ENCODE data around the gene INHBB.

INHBB gene

GRCh38 chr2:120342446-120342845 is 3.5 kb upstream of the INHBB start:
- no peak for DNase-seq (ENCODE audit: low spot score)

- no peak for DNase-seq (ENCODE audit: low spot score)
Measured at GRCh38 chr2:120343100-120343432, 2.9 kb upstream of the INHBB start.

GRCh38 chr2:120343433-120344105 is 2.4 kb upstream of the INHBB start:
- no peak for DNase-seq (ENCODE audit: low spot score)

GRCh38 chr2:120344214-120344975 is 1.5 kb upstream of the INHBB start:
- no peak for DNase-seq (ENCODE audit: low spot score)

- DNase-seq (ENCODE audit: low spot score), result no peak
Measured at GRCh38 chr2:120344976-120345581, 857 bp upstream of the INHBB start.

GRCh38 chr2:120345608-120346007 is 328 bp upstream of the INHBB start:
- DNase-seq (ENCODE audit: low spot score), result no peak

DNA sequence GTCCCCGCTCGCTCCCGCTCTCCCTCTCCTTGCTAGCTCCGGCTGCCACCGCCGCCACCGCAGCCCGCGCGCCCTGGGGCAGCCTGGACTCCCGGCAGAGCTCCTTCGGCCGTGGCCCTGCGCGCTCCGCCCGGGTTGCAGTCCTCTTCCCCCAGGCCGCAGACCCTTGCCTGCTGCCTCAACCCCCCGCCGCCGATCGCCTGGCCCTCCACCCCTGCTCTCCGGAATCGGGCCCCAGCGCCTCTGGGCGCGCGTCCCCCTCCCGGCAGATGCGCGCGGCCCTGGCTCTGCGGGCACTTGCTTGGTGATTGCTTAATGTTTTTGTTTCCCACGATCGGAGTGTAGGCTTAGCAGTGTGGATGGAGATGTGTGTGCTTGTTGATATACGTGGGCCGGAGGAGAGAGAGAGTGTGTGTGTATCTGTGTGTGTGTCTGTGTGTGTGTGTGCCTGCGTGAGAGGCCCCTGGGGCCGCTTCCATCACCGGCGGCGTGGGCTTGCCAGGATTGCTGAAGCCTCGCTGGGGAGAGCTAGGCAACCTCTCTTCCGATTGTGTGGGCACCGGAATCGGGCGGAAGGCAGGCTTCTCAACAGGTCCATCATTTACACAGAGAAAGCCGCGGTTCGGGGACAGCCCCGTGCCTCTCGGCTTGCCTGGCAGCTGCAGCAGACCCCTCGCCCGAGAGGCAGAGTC is 877 bp downstream of the INHBB start:
- no peak for DNase-seq (ENCODE audit: low spot score)

DNA sequence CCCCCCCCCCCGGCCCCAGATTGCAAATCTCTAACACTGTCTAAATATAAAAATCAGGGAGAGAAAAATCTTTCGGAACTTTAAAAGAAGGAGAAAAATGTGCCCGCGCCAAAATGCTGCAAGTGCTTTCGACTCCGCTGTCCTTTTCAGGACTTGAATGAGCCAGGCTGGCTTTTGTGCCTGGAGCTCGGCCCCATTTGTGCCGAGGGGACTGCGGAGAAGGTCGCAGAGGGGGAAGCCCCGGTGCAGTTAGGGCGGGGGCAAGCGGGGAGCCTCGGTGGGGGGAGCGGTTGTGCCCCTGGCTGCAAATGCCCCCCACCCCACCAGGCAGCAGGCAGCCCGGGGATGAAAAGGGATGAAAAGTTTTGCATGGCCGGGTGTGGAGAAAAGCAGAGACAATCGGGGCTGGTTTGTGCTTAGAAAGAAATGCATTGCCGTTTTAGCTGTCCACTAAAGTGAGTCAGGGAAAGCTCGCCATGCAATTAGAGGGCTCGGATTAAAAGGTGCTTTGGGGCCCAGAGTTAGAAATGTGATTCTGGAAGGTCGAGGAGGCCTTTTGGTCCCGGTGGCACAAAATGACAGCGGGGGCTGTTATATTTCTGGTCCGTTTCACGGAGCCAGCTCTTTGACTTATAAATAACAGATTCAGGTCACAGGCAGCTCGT is 1.6 kb downstream of the INHBB start:
- DNase-seq (ENCODE audit: low spot score), result no peak

- no peak for DNase-seq (ENCODE audit: low spot score)
Measured at GRCh38 chr2:120348134-120348736, 2.3 kb downstream of the INHBB start.

DNA sequence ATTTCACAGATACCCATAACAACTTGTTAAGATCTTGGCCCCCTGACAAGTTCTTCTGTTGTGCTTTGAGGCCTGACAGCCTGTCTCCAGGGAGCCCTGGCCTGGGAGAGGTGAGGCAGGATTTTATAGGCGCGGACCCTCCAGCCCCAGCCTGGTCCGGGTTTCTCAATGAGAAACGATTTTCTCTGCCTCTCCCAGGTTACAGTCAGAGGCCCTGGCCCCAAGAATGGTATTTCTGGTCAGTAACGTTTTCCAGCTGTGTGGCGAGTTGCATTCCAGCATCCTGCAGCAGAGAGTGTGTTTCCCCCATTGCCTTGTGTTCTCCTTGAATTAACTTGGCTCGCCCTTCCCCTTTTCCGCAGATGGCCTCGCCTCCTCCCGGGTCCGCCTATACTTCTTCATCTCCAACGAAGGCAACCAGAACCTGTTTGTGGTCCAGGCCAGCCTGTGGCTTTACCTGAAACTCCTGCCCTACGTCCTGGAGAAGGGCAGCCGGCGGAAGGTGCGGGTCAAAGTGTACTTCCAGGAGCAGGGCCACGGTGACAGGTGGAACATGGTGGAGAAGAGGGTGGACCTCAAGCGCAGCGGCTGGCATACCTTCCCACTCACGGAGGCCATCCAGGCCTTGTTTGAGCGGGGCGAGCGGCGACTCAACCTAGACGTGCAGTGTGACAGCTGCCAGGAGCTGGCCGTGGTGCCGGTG is 3.0 kb downstream of the INHBB start:
- no peak for DNase-seq (ENCODE audit: low spot score)

GRCh38 chr2:120349440-120349921 is 3.5 kb downstream of the INHBB start:
- DNase-seq (ENCODE audit: low spot score), result no peak

DNA sequence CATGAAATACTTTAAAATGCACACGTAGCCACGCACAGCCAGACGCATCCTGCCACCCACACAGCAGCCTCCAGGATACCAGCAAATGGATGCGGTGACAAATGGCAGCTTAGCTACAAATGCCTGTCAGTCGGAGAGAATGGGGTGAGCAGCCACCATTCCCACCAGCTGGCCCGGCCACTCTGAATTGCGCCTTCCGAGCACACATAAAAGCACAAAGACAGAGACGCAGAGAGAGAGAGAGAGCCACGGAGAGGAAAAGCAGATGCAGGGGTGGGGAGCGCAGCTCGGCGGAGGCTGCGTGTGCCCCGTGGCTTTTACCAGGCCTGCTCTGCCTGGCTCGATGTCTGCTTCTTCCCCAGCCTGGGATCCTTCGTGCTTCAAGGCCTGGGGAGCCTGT is 4.1 kb downstream of the INHBB start:
- DNase-seq (ENCODE audit: low spot score), result no peak

- no peak for DNase-seq (ENCODE audit: low spot score)
Measured at GRCh38 chr2:120350801-120351320, 4.9 kb downstream of the INHBB start.

- DNase-seq (ENCODE audit: low spot score), result no peak
Measured at GRCh38 chr2:120352696-120353590, 7.0 kb downstream of the INHBB start.

DNA sequence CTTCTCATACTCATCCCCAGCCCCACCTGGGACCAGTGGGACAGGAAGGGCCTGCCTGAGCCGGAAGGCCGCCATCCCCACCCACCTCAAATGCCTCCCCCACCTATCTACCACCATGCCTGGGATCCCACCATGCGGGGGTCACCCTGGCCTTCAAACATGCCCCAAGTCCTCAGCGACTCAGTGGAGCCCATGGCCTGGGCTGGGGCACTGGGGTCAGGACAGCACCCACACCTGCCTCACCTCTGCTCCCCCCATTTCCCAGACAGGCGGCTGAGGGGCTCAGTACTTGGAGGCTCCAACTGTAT is 7.6 kb downstream of the INHBB start:
- DNase-seq (ENCODE audit: low spot score), result no peak

GRCh38 chr2:120353931-120354330 is 8.0 kb downstream of the INHBB start:
- no peak for DNase-seq (ENCODE audit: low spot score)

DNA sequence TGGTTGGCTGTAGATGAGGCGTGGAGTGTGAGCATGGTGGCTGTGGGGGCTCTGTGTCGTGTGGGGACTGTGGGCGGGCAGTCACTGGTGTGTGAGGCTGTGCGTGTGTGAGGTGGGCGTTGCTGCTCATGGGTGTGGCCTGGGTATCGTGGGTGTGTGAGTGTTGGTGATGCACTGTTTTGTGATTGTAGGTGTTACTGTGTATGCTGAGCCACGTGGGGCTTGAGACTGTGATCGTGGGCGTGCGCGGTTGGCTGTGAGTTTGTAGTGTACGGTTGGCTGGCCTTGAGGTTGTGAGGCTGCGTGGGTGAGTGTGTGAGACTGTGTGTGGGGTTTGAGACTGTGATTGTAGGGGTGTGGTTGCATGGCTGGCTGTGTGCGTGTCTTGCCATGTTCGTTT is 8.5 kb downstream of the INHBB start:
- DNase-seq (ENCODE audit: low spot score), result no peak

DNA sequence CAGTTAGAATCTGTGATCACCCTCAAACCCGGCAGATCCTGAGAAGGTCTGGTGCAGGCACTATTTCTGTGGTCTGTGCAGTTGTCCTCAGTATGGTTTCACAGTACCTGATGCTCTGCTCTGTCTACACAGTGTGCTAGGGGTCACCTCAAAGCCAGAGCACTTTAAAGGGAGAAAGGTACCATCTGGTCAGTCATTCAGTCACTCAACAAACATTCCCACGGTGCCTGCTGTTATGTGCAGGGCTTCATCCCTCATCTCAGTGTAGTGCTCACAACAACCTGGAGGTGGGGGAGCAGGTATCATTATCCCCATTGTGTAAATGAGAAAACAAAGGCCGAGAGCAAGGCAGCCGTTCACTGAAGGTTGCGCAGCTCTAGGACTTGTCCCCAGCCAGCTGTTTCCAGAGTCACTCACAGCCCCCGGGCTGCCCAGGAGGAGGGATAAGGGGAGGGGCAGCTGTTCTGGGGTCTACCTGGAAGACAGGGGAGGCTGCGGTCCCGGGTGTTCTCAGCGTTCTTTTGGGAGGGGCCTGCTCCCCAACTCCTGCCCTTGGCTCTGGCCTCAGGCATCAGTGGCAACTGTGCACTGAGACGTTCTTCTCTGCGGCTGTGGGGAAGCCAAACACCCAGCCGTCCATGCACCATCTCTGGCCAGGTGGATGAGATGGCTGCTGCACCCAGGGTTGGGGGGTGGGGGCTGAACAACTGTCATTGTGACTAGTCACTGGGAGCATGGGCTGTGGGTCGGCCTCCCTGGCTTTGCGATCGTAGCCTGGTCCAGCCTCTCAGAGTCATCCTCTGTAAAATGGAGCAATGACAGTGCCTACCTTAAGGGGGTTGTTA is 9.2 kb downstream of the INHBB start:
- no peak for DNase-seq (ENCODE audit: low spot score)

DNA sequence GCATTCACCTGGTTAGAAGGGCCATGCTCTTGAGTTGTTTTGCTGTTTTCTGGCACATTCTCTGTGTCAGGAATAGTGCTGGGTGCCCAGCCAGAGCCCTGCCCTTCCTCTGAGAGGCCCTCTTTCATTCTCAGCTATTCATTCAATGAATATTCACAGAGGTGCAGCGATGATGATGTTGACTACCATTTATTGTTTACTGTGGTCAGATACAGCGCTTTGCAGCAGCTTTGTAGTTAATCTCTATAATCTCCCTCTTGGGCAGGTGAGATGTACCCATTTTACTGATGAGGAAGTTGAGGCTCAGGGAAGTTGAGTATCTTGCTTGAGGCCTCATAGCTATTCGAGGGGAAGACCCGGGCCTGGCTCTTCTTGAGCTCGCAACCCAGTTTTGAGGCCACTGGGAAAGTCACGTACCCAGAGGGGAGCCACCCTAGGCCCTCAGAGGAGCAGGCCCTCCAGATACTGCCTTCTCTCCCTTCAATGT is 9.9 kb downstream of the INHBB start:
- no peak for DNase-seq (ENCODE audit: low spot score)
